Natural killer cell (primary cell): ENCODE measurements around the gene RAB9A. TPM values are rescaled to one million over a fixed set of nuclear protein-coding genes. Genes with fewer than 3 reads are reported as not detected.

Experiments used
- ATAC-seq, 3 donors: fragments of 150-1000 bp in 2 of 3; fragments of 200-7000 bp in 1 of 3; cut with Tn5 transposase; 1 replicate in 1 of 3; 2 replicates in 2 of 3; pipeline ENCODE4 v1.10.0; 2021; ENCODE audit warnings: mild to moderate bottlenecking in 2 of 3, moderate library complexity in 2 of 3
- DNase-seq, 2 donors: peaks; one replicate each; pipeline versions ENCODE4 v3.0.0 to v3.0.0-alpha.2; 2013 to 2021; ENCODE audit warnings: mixed read lengths in 1 of 2
- H3K27ac ChIP-seq: one replicate; pipeline ENCODE4 v1.5.1; 2013; ENCODE audit warnings: mild to moderate bottlenecking, low read length
- H3K27me3 ChIP-seq: one replicate; pipeline ENCODE4 v1.6.1; 2013; ENCODE audit warnings: low read length; ENCODE audit not compliant: control insufficient read depth, insufficient read depth
- H3K36me3 ChIP-seq: one replicate; pipeline ENCODE4 v1.6.1; 2013; ENCODE audit warnings: low read length; ENCODE audit not compliant: control insufficient read depth, insufficient read depth
- H3K4me1 ChIP-seq: one replicate; pipeline ENCODE4 v1.6.1; 2013; ENCODE audit warnings: low read length; ENCODE audit not compliant: control insufficient read depth, insufficient read depth
- H3K4me3 ChIP-seq: one replicate; pipeline ENCODE4 v1.5.1; 2013; ENCODE audit warnings: low read length
- H3K9me3 ChIP-seq: one replicate; pipeline ENCODE4 v1.6.1; 2013; ENCODE audit warnings: low read length; ENCODE audit not compliant: control insufficient read depth, insufficient read depth
- H3K27ac Mint-ChIP-seq, 2 donors: one replicate each; pipeline ENCODE4 v1.8.0; 2022; ENCODE audit warnings: mild to moderate bottlenecking in 2 of 2, mixed read lengths in 2 of 2, moderate library complexity in 1 of 2
- H3K27me3 Mint-ChIP-seq, 2 donors: one replicate each; pipeline ENCODE4 v1.8.0; 2022; ENCODE audit warnings: low read depth in 2 of 2, mixed read lengths in 2 of 2
- H3K36me3 Mint-ChIP-seq: one replicate; pipeline ENCODE4 v1.8.0; 2022; ENCODE audit warnings: mixed read lengths
- H3K4me1 Mint-ChIP-seq, 2 donors: one replicate each; pipeline ENCODE4 v1.8.0; 2022; ENCODE audit warnings: mixed read lengths in 2 of 2
- H3K4me3 Mint-ChIP-seq: one replicate; pipeline ENCODE4 v1.8.0; 2022; ENCODE audit warnings: mild to moderate bottlenecking, moderate library complexity, mixed read lengths
- H3K9me3 Mint-ChIP-seq, 2 donors: one replicate each; pipeline ENCODE4 v1.8.0; 2022; ENCODE audit warnings: mixed read lengths in 2 of 2
- whole genome bisulfite sequencing: methylation state at CpG from one replicate; pipeline ENCODE4 v1.1.7; 2013; ENCODE audit warnings: missing lambda C conversion rate; ENCODE audit not compliant: insufficient coverage; 5-methylcytosine and 5-hydroxymethylcytosine counted together
- intact Hi-C: fragments of 100-400 bp; cut with micrococcal nuclease; formaldehyde crosslinking; loops from one replicate; pipeline ENCODE4 v1.14.2; 2022
- total RNA-seq, 4 donors: library from RNA; stranded (reverse); fragments of 120-200 nt in 1 of 4; gene quantifications; one replicate each; pipeline versions ENCODE4 v1.2.3 to v1.2.4, GENCODE V29; 2013 to 2022
- TF ChIP-seq, protein P1 (sequence below): fragments of 200-600 bp; IDR thresholded peaks from one replicate; pipeline ENCODE4 v1.8.0; 2022; ENCODE audit warnings: antibody characterized with exemption

RAB9A gene
- total RNA-seq, 3 donors from 2014 or later (not counting 1 experiment from before 2014, with no cell fraction given), result 27.0 to 36.9 (median 32.9) TPM

DNA sequence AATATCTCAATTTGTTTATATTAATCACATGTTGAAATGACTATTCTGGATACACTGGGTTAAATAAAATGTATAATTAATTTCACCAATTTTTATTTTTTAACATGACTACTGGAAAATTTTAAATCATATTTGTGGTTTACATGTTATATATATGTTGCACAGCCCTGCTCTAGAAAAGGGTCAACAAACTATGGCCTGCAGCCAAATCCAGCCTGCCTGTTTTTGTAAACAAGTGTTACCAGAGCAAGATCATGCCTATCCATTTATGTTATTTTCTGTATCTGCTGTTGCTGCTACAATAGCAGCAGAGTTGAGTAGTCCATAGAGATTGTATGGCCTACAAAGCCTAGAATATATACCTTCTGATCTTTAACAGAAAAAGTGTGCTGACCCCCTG lies 34.8 kb upstream of the RAB9A start:
- peak overlapping the region; percentile 88 to 94 for H3K27ac Mint-ChIP-seq
- H3K27me3 ChIP-seq, result no peaks in the 10 kb centered on the region
- ATAC-seq, result no peak
- H3K9me3 ChIP-seq, result no peaks in the 10 kb centered on the region
- H3K4me1 Mint-ChIP-seq, result peaks cover 7 to 40% of the 10 kb centered on the region in 2 donors
- H3K27ac ChIP-seq, result peak overlapping the region; percentile 97
- H3K4me1 ChIP-seq, result peaks cover 10% of the 10 kb centered on the region
- TF ChIP-seq, protein P1, sequence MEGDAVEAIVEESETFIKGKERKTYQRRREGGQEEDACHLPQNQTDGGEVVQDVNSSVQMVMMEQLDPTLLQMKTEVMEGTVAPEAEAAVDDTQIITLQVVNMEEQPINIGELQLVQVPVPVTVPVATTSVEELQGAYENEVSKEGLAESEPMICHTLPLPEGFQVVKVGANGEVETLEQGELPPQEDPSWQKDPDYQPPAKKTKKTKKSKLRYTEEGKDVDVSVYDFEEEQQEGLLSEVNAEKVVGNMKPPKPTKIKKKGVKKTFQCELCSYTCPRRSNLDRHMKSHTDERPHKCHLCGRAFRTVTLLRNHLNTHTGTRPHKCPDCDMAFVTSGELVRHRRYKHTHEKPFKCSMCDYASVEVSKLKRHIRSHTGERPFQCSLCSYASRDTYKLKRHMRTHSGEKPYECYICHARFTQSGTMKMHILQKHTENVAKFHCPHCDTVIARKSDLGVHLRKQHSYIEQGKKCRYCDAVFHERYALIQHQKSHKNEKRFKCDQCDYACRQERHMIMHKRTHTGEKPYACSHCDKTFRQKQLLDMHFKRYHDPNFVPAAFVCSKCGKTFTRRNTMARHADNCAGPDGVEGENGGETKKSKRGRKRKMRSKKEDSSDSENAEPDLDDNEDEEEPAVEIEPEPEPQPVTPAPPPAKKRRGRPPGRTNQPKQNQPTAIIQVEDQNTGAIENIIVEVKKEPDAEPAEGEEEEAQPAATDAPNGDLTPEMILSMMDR, result no peak
- peak overlapping the region; percentile 90 for H3K4me3 Mint-ChIP-seq
- no peaks in the 10 kb centered on the region for H3K27me3 Mint-ChIP-seq
- DNase-seq, result no peak
- H3K4me3 ChIP-seq, result peak overlapping the region; percentile 81
- H3K36me3 Mint-ChIP-seq, result peaks cover 11% of the 10 kb centered on the region
- intact Hi-C loops, result loop anchor here (10.0 kb wide), 2 partner anchors 169 to 1681 kb away; partner anchors contain the start of gene PIGA
- no peaks in the 10 kb centered on the region for H3K9me3 Mint-ChIP-seq
- H3K36me3 ChIP-seq, result peaks cover 2% of the 10 kb centered on the region

DNA sequence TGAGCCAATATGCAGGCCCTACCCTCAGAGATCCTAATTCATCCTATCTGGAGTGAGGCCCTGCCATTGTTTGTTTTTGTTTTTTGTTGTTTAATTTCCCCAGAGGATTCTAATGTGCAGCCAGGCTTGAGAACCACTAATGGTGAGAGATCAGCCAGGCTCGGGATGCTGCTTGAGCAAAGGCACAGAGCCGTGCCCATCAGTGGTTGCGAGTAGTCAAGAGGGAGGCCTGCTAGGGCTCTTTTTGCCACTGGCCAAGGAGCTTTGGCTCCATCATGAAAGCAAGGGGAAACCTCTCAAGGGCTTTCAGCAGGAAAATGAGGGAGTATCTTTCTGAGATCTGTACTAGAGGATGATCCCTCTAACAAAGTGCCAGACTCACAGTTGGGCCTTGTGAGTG lies 33.3 kb upstream of the RAB9A start:
- H3K4me1 ChIP-seq, result peaks cover 10% of the 10 kb centered on the region
- DNase-seq (no peak), ATAC-seq (no peak)
- H3K36me3 ChIP-seq, result peaks cover 2% of the 10 kb centered on the region
- TF ChIP-seq, protein P1, result no peak
- H3K9me3 ChIP-seq, result no peaks in the 10 kb centered on the region
- no peaks in the 10 kb centered on the region for H3K27me3 ChIP-seq
- Mint-ChIP-seq H3K9me3 (no peaks in the 10 kb centered on the region), H3K27ac (no peak overlapping the region), H3K4me1 (peaks cover 7 to 41% of the 10 kb centered on the region in 2 donors), H3K36me3 (peaks cover 11% of the 10 kb centered on the region), H3K4me3 (no peak overlapping the region), H3K27me3 (no peaks in the 10 kb centered on the region)
- intact Hi-C loops, result loop anchor here (10.0 kb wide), 2 partner anchors 171 to 1679 kb away; partner anchors contain the start of gene PIGA
- H3K4me3 ChIP-seq, result no peak overlapping the region
- WGBS, result 93% methylated on average over 3 of the region's 3 CpGs
- no peak overlapping the region for H3K27ac ChIP-seq

DNA sequence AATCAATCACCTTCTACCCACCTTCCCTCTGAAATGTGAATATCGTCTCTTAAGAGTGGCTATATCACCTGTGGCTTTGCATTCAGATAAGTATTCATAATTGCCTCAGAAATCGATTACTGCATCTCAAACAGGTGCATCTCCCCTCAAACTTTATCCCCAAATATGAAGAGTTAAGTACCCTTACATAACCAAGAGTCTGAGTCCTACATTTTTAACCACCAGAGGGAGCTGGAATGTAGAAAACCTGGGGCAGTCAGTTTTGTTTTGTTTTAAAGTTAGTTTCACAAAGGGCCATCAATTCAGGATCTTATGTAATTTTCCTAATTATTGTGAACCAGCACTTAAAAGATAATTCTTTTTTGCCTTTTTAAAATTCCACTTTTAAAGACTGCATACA lies 30.3 kb upstream of the RAB9A start:
- Mint-ChIP-seq H3K36me3 (peaks cover 23% of the 10 kb centered on the region), H3K27me3 (no peaks in the 10 kb centered on the region), H3K27ac (peak overlapping the region; percentile 82 to 83), H3K4me3 (peak overlapping the region; percentile 35), H3K9me3 (no peaks in the 10 kb centered on the region), H3K4me1 (peaks cover 7 to 29% of the 10 kb centered on the region in 2 donors)
- 0% methylated on average over 1 of the region's 2 CpGs for WGBS
- Histone ChIP-seq H3K9me3 (no peaks in the 10 kb centered on the region), H3K27me3 (no peaks in the 10 kb centered on the region), H3K27ac (peak overlapping the region; percentile 57), H3K4me1 (peaks cover 5% of the 10 kb centered on the region), H3K4me3 (no peak overlapping the region), H3K36me3 (peaks cover 16% of the 10 kb centered on the region)
- TF ChIP-seq, protein P1, result peak; percentile 48
- peak in 1 of 2 donors; percentile 78 for DNase-seq
- peak; percentile 63 to 80 (median 64) for ATAC-seq
- intact Hi-C loops, result loop anchor here (1.0 to 10.0 kb wide), 5 partner anchors 90 to 1676 kb away; partner anchors contain the start of gene PIGA

DNA sequence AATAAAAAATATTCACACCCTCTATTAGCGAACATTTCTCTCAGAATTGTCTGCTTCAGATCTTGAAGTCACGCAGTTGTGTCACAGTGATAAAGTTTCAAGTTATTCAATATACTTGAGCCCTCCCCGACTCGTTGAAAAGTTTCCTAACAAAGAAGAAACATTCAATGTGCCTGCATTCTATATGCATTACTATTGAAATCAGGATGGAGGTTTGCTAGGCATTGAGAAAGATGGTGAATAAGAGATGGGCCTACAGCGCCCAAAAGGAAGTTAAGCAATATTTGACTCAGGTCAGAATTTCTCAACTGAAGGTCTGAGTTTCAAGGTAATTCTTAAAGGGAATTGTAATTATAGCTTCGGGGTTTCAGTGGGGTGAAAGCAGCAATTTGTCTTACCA lies 29.9 kb upstream of the RAB9A start:
- peaks cover 4% of the 10 kb centered on the region for H3K4me1 ChIP-seq
- TF ChIP-seq, protein P1, result no peak
- H3K27me3 ChIP-seq, result no peaks in the 10 kb centered on the region
- Mint-ChIP-seq H3K27me3 (no peaks in the 10 kb centered on the region), H3K9me3 (no peaks in the 10 kb centered on the region), H3K4me3 (no peak overlapping the region), H3K4me1 (peaks cover 7 to 26% of the 10 kb centered on the region in 2 donors), H3K36me3 (peaks cover 28% of the 10 kb centered on the region), H3K27ac (peak overlapping the region; percentile 82 to 83)
- ATAC-seq (peak in 2 of 3 donors; percentile 32 to 40), DNase-seq (peak in 1 of 2 donors; percentile 6)
- peak overlapping the region; percentile 57 for H3K27ac ChIP-seq
- intact Hi-C loops, result loop anchor here (2.0 to 10.0 kb wide), 4 partner anchors 152 to 1676 kb away; partner anchors contain the start of gene PIGA
- H3K4me3 ChIP-seq, result no peak overlapping the region
- 46% methylated on average over 3 of the region's 6 CpGs for whole genome bisulfite sequencing
- no peaks in the 10 kb centered on the region for H3K9me3 ChIP-seq
- H3K36me3 ChIP-seq, result peaks cover 20% of the 10 kb centered on the region
